Measurements from ENCODE around the gene WDPCP.

DNA sequence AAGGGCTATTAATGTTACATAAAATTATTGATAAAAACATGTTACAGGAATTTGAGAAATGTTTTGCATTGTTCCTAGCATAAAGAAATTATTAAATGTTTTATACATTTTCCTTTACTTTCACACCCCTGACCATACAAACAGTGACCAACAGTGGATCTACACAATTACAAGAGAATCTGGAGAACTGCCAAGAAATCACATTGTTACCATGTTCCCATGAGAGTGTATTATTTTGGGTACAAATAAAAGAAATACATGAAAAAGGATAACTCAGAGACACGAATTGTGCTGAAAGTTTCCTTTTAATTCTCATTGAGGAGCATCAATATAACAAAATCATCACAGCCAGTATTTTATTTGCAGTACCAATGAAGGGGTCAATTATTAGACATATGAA lies 150.1 kb downstream of the WDPCP start:
- TF ChIP-seq, protein P1, sequence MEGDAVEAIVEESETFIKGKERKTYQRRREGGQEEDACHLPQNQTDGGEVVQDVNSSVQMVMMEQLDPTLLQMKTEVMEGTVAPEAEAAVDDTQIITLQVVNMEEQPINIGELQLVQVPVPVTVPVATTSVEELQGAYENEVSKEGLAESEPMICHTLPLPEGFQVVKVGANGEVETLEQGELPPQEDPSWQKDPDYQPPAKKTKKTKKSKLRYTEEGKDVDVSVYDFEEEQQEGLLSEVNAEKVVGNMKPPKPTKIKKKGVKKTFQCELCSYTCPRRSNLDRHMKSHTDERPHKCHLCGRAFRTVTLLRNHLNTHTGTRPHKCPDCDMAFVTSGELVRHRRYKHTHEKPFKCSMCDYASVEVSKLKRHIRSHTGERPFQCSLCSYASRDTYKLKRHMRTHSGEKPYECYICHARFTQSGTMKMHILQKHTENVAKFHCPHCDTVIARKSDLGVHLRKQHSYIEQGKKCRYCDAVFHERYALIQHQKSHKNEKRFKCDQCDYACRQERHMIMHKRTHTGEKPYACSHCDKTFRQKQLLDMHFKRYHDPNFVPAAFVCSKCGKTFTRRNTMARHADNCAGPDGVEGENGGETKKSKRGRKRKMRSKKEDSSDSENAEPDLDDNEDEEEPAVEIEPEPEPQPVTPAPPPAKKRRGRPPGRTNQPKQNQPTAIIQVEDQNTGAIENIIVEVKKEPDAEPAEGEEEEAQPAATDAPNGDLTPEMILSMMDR (IDR thresholded peaks at IDR 0.05): no peak
- no peak for TF ChIP-seq EZH2 (IDR thresholded peaks at IDR 0.05; ENCODE audit: borderline replicate concordance, insufficient read depth, low read depth, low read length, poor library complexity, severe bottlenecking)

Data from B cell (primary cell).